ENCODE measurements around the gene UQCRC2.

UQCRC2 gene

DNA sequence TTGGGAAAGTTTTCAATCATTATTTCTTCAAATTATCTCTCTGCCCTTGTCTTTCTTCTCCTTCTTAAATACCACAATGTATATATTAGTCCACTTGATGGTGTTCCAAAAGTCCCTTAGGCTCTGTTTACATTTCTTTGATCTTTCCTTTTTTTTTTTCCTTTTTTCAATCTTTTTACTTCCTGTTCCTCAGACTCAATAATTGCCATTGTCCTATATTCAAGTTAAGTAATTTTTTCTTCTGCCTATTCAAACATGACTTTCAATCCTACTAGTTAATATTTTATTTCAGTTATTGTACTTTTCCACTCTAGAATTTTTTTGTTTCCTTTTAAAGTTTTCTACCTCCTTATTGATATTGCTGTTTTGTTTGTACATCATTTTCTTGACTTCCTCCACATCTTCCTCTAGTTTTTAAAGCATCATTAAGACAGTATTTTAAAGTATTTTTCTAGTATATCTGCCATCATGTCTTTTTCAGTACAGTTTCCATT is 15.8 kb upstream of the UQCRC2 start:
- no peak overlapping the region for H3K27ac ChIP-seq (ENCODE audit: low read length)
- no peaks in the 10 kb centered on the region for H3K9me3 ChIP-seq (replicated peaks; ENCODE audit: insufficient read depth, low read length)
- H3K4me2 ChIP-seq (ENCODE audit: low read depth, low read length), result no peak overlapping the region
- DNase-seq, result no peak
- H3K79me2 ChIP-seq (ENCODE audit: low read length), result no peaks in the 10 kb centered on the region
- no peaks in the 10 kb centered on the region for H3K4me1 ChIP-seq (ENCODE audit: low read length)
- H3K9ac ChIP-seq (ENCODE audit: low read length), result no peak overlapping the region
- no peak overlapping the region for H3K4me3 ChIP-seq (ENCODE audit: low read length)
- H3K9me2 ChIP-seq (replicated peaks; ENCODE audit: insufficient read depth, low read length), result no peaks in the 10 kb centered on the region
- no peaks in the 10 kb centered on the region for H4K20me1 ChIP-seq (ENCODE audit: insufficient read depth, low read length)
- H2AFZ ChIP-seq (ENCODE audit: low read length), result no peak overlapping the region
- TF ChIP-seq, protein P1, sequence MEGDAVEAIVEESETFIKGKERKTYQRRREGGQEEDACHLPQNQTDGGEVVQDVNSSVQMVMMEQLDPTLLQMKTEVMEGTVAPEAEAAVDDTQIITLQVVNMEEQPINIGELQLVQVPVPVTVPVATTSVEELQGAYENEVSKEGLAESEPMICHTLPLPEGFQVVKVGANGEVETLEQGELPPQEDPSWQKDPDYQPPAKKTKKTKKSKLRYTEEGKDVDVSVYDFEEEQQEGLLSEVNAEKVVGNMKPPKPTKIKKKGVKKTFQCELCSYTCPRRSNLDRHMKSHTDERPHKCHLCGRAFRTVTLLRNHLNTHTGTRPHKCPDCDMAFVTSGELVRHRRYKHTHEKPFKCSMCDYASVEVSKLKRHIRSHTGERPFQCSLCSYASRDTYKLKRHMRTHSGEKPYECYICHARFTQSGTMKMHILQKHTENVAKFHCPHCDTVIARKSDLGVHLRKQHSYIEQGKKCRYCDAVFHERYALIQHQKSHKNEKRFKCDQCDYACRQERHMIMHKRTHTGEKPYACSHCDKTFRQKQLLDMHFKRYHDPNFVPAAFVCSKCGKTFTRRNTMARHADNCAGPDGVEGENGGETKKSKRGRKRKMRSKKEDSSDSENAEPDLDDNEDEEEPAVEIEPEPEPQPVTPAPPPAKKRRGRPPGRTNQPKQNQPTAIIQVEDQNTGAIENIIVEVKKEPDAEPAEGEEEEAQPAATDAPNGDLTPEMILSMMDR (IDR thresholded peaks at IDR 0.05; ENCODE audit: low read length), result no peak
- no peak for TF ChIP-seq EZH2phosphoT487 (IDR thresholded peaks at IDR 0.05; ENCODE audit: low read length)
- no peaks in the 10 kb centered on the region for H3K27me3 ChIP-seq (replicated peaks; ENCODE audit: insufficient read depth, low read length)
- no peaks in the 10 kb centered on the region for H3K36me3 ChIP-seq (replicated peaks; ENCODE audit: insufficient read depth, low read length)
- no peaks in the 10 kb centered on the region for H3F3A ChIP-seq (ENCODE audit: insufficient read depth, low read length)

DNA sequence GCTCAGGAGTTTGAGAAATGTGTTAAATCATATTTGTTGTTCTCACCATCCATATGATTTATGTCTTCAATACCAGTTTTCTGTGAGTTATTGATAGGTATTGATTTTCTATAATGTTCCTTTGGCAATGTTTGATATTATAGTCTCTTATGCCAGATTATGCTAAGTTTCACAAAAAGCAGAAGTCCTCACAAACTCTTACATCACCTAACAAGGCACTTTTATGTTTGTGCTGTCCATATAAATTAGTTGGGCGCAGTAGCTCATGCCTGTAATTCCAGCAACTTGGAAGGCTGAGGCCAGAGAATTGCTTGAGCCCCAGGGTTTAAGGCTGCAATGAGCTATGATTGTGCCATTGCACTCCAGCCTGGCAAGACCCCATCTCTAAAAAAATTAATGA is 12.6 kb upstream of the UQCRC2 start:
- H3K4me3 ChIP-seq (ENCODE audit: low read length), result no peak overlapping the region
- H3K4me1 ChIP-seq (ENCODE audit: low read length), result no peaks in the 10 kb centered on the region
- H3K79me2 ChIP-seq (ENCODE audit: low read length), result no peaks in the 10 kb centered on the region
- H3K27ac ChIP-seq (ENCODE audit: low read length), result no peak overlapping the region
- no peaks in the 10 kb centered on the region for H3K9me3 ChIP-seq (replicated peaks; ENCODE audit: insufficient read depth, low read length)
- no peak overlapping the region for H3K4me2 ChIP-seq (ENCODE audit: low read depth, low read length)
- no peak overlapping the region for H2AFZ ChIP-seq (ENCODE audit: low read length)
- no peak for DNase-seq
- no peaks in the 10 kb centered on the region for H3K9me2 ChIP-seq (replicated peaks; ENCODE audit: insufficient read depth, low read length)
- H3K36me3 ChIP-seq (replicated peaks; ENCODE audit: insufficient read depth, low read length), result no peaks in the 10 kb centered on the region
- TF ChIP-seq, protein P1 (IDR thresholded peaks at IDR 0.05; ENCODE audit: low read length), result no peak
- TF ChIP-seq EZH2 (optimal IDR thresholded peaks at IDR 0.05; ENCODE audit: low read depth, low read length) (no peak), EZH2phosphoT487 (IDR thresholded peaks at IDR 0.05; ENCODE audit: low read length) (no peak)
- no peaks in the 10 kb centered on the region for H4K20me1 ChIP-seq (ENCODE audit: insufficient read depth, low read length)
- H3F3A ChIP-seq (ENCODE audit: insufficient read depth, low read length), result no peaks in the 10 kb centered on the region
- H3K9ac ChIP-seq (ENCODE audit: low read length), result no peak overlapping the region
- H3K27me3 ChIP-seq (replicated peaks; ENCODE audit: insufficient read depth, low read length), result no peaks in the 10 kb centered on the region

DNA sequence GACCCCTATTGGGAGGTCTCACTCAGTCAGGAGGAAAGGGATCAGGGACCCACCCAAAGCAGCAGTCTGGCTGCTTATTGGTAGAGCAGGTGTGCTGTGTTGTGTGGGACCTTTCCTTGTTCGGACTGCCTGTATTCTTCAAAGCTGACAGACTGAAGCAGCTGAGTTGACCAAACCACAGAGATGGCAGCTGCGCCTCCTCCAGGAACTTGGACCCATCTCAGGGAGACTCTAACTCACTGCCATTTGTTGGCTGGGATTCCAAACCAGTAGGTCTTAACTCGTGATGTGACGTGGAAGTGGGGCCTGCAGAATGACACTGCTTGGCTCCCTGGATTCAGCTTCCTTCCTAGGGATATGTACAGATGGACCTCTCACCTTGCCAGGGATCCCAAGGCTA is 9.6 kb upstream of the UQCRC2 start:
- Histone ChIP-seq H3F3A (ENCODE audit: insufficient read depth, low read length) (no peaks in the 10 kb centered on the region), H3K27ac (ENCODE audit: low read length) (no peak overlapping the region), H3K9me2 (replicated peaks; ENCODE audit: insufficient read depth, low read length) (no peaks in the 10 kb centered on the region), H3K79me2 (ENCODE audit: low read length) (no peaks in the 10 kb centered on the region), H3K36me3 (replicated peaks; ENCODE audit: insufficient read depth, low read length) (no peaks in the 10 kb centered on the region), H4K20me1 (ENCODE audit: insufficient read depth, low read length) (no peaks in the 10 kb centered on the region), H3K9me3 (replicated peaks; ENCODE audit: insufficient read depth, low read length) (no peaks in the 10 kb centered on the region), H3K9ac (ENCODE audit: low read length) (no peak overlapping the region), H3K27me3 (replicated peaks; ENCODE audit: insufficient read depth, low read length) (no peaks in the 10 kb centered on the region), H2AFZ (ENCODE audit: low read length) (no peak overlapping the region), H3K4me1 (ENCODE audit: low read length) (0 out of 2 replicates have a peak, but pooled peaks cover 5% of the 10 kb centered on the region), H3K4me2 (ENCODE audit: low read depth, low read length) (no peak overlapping the region), H3K4me3 (ENCODE audit: low read length) (no peak overlapping the region)
- TF ChIP-seq EZH2phosphoT487 (IDR thresholded peaks at IDR 0.05; ENCODE audit: low read length) (no peak), EZH2 (optimal IDR thresholded peaks at IDR 0.05; ENCODE audit: low read depth, low read length) (no peak)
- TF ChIP-seq, protein P1 (IDR thresholded peaks at IDR 0.05; ENCODE audit: low read length), result no peak
- no peak for DNase-seq
